ENCODE data around the gene ANKS1A.
"Not testable (repeated sequence)": the region's sequence is repeated elsewhere in the genome, so short reads cannot be mapped to it uniquely, and the experiment has no call there.

The ANKS1A gene

DNA sequence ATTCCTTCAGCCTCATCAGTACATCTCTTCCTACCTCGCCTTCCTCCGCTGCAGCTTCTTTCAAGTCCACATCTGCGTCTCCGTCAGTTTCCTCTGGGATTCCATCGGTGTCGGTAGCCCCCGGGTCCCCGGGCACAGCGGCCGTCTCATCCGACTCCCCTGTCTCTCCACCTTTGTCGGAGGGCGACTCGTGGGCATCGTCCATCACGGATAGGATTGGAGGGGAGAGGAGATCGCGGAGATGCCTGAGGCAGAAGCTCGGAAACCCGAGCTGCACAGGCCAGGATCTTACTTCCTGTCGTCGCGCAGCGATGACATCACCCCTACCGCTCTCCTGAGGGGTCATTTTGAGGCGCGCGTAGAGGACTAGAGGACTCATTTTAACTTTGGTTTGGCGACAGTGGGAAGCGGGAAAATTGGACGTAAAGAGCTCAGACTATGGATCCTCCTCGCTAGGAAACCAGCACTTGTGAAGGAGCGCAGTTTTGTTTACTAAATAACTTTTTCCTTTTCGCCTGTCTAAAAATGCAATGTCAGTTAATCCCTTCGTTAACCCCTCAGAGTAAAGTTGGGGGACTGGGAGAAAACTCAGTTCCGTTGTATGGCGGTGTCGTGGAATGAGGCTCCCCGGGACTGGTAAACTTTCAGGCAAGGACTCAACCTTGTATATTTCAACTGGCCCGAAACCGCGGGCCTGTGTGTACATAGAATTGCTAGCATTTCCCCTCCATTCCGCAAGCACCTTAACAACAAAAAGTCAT is 1.1 kb upstream of the ANKS1A start, which contains the start of gene TAF11:
Gene TAF11 (minus strand): TSS at position 290 of the 761 bp plus-strand sequence. CDS start 85 bp downstream, at position 205.
- peak; percentile 90 to 92 for DNase-seq

DNA sequence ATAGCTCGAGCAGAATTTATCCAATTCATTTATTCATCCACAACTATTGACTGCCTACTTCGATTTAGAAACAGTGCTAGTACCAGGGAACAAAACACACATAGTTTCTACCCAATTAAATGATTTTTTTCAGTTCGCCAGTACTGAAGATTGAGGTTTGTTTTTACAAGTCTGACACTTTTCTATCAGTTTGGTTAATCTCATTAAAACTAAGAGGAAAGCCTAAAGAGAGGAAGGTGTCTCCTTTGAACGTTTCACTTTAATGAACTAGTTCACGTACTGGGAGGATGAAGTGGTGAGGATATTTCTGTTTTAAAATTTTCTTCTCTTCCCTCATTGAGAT is 570 bp upstream of the ANKS1A start:
- DNase-seq, result no peak

DNA sequence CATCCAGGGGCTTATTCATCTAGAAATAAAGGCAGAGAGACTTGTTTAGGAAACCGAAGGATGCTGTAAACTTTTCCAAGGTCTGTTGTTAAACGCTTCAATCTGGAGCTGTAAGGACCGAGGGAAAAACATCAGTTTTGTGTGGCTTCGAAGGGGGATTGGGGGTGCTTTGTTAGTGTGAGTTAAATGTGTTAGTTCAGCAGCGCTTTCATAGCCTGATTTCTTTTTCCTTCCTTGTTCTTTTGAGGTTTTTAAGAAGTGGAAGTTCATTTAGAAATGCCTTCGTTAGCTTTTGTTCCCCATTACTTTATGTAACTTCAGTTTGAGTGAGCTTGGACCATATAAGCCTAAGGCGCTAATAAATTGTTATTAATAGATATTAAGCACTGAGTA is 1.5 kb downstream of the ANKS1A start:
- DNase-seq, result no peak

DNA sequence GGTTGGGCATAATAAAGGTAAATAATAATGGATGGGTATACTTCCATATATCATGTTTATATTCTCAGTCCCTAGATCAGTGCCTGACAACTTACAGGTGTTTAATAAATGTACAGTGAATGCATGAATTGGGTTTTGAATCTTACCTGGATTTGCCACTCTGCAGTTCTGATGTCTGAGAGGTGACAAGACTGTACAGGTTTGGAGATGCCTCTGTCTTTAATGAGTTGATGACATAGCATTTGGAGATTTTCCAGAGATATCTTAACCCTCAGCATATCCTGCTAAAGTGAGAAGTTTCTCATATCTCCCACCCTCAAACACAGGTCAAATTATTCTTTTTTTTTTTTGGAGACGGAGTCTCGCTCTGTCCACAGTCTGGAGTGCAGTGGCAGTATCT is 2.2 kb downstream of the ANKS1A start:
- no peak for DNase-seq

DNA sequence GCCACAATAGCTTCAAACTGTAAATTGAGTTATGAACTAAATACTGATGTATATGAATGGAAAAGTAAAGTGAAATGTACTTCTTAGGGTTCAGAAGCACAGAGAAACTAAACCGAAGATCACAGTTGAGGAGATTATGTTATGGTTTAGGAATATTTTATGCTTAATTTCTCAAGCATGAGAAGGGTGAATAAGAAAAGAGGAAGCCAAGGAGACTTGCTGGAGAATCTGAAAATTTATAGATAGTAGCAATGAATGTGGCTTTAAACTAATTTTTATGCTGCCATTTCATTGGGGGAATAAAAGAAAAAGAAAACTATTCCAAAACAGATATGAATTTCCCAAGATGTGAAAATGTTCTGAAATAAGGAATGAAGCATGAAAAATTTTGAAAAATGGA is 5.6 kb downstream of the ANKS1A start:
- DNase-seq, result no peak

DNA sequence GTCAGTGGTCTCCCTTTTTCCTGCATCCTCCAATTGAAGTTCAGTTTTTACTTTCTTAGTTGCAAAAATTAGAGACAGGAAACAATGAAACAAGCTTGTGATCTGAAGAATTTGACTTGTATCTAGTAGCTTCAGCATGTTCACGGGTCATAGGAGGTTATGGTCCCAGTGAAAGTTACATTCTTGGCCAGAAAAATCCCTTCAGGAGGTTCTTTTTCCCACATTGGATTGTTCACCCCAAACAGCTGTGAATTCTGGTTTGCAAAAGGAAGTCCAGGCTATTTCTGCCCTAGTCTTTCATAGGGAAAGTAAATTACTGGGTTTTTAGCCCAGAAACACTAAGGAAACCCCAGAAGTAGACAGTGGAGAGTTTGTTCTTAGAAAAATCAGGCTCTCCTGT is 8.1 kb downstream of the ANKS1A start:
- DNase-seq, result no peak

DNA sequence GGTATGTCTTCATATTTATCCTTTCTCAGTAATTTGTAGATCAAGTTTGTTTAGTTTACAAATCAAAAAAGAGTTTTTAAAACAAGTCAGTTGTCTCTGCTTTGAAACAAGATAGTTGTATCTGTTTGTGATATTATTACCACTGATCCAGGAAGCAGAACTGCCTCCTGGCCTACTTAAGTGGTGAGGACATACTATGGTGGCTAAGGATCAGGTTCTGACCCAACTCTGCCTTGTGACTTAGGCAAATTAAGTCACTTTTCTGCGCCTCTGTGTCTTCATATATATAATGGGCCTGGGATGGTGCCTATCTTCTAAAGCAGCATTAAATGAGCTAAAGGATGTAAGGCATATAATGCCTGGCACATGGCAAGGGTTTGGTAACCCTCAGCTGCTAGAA is 8.7 kb downstream of the ANKS1A start:
- no peak for DNase-seq

DNA sequence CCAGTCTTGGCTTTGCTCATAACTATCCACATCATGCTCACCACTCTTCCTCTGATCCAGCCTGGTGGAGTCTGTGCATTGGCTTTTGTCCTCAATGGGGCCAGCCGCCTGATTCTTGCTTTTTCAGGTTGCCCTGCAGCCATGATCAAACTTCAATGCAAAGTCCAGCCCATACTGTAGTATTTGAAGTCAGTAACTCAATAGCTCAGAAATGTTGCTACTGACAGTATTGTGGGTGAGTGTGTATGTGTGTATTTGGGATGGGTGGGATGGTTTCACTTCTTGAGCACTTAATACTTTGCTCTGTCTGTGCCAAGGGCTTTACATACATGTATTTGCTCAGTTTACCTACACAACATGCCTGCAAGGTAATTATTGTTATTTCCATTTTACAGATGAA is 10.7 kb downstream of the ANKS1A start:
- not testable (repeated sequence) for DNase-seq

DNA sequence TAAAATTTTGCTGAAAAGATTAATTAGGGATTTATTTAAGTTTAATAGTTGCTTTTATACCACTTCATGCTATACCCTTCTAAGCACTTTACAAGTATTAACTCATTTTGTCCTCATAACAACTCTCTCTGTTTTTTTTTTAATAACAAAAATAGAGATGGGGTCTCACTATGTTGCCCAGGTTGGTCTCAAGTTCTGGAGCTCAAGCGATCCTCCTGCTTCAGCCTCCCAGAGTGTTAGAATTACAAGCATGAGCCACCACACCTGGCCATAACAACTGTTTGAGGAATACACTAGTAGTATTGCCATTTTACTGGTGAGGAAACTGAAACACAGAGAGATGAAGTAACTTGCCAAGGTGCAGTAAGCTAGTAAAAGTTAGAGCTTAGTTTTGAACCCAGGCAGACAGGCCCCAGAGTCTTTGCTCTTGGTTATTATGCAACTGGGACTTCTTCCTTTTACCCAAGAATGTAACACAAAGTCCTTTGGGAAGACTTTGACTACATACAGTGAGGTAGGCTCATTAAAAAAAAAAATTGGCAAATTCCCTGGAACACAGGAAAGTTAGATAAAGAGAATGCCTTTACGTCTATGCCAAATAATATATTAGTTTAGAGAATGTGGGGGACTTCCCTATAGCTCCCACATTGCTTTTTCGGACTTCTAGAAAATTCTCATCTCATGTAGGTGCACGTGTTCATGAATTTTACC is 11.4 kb downstream of the ANKS1A start:
- DNase-seq, result no peak

DNA sequence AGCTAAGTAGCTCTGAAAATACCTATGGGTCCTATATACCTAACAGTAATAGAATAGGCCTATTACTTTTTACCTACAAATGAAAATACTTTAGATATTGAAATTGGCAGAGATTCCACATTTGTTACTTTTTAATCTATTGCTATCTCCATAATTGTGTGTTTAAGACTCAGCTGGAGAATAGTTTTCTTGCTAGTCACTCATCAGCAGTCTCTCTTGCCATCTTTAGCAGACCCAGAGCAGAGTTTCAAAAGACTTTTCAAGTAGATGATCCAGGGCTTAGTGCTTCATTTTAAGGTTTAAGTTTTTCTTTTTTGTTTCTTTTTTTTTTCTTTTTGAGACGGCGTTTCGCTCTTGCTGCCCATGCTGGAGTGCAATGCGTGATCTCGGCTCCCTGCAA is 12.9 kb downstream of the ANKS1A start:
- no peak for DNase-seq

DNA sequence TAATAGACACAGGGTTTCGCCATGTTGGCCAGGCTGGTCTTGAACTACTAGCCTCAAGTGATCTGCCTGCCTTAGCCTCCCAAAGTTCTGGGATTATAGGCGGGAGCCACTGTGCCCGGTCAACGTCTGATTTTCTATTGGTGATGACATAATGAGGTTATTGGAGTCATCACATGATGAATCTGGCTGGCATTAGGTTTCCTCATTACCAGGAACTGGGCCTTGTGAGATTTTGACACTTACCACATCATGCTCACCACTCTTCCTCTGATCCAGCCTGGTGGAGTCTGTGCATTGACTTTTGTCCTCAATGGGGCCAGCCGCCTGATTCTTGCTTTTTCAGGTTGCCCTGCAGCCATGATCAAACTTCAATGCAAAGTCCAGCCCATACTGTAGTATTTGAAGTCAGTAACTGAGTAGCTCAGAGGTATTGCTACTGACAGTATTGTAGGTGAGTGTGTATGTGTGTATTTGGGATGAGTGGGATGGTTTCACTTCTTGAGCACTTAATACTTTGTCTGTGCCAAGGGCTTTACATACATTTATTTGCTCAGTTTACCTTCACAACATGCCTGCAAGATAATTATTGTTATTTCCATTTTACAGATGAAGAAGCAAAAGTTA is 16.0 kb downstream of the ANKS1A start:
- no peak for DNase-seq

DNA sequence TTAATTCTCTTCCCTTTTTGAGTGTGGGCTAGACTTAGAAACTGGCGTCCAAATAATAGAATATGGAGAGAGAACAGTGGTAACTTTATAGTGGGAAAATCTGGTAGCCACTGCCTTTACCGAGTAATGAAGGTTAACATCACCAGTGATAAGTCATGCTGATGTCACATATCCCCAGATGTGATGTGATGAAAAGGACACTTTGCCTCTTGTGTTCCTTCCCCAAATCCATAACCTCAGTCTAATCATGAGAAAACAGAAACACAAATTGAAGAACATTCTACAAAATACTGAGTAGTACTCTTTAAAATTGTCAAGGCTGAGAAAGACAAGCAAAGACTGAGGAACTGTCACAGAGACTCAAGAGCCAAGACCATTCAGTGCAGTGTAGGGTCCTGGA is 17.8 kb downstream of the ANKS1A start:
- no peak for DNase-seq

DNA sequence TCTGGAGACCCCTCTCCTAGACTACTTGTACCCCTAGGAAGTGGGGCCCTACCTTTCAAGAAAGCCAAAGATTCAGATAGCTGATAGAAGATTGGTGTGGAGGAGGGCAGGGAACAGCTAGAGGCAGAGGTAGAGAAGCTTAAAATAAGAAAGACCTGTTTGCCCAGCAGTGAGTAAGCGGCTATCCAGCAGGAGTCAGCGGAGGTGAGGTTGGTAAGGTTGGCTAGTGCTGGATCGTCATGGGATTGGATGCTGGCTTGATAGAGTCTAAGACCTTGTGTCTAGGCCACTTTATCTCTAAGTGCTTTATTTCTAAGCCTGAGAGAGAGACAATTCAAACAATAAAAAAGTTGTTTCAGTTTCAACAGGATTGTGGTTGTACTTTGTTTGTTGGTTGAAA is 19.1 kb downstream of the ANKS1A start:
- DNase-seq, result no peak

DNA sequence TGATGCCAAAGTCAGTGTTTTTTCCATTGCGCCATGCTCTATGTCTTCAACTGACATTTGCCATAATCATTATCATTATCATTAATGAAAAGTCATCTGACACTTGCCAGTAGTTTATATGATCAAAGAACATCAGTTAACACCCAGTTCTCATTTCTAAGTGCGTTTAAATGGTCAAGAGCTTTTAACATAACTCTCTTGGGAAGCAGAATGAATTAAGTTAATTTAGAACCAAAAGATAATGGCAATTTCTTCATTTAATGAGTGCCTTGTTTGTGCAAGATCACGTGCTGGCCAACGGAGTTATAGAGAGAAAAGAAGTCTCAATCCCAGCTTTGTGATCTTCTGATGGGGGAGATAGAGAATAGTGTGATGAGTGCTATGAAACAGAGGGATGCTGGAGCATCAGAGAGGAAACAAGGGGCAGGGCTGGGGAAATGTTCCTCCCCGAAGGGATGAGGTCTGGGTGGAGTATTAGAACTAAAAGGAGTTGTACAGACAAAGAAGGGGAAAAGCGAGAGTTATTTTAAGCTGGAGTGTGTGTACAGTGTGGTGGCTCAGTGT is 20.3 kb downstream of the ANKS1A start:
- DNase-seq, result no peak

DNA sequence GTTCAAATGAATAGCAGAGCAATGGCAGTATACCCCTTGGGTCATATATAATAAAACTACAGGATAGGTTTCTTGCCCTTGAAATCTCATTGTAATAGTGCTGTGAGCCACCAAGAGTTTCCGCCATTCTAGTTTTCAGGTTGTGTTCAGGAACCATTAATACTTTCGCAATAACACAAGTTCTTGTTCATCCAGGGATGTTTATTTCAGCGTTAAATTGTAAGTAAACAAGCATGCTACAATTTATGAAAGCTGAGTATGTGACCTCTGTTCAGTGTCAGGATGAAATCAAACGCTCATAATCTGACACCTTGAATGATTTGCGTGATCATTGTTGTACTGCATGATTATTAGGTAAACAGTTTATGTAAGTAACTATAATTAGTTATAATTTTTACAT is 22.8 kb downstream of the ANKS1A start:
- no peak for DNase-seq

DNA sequence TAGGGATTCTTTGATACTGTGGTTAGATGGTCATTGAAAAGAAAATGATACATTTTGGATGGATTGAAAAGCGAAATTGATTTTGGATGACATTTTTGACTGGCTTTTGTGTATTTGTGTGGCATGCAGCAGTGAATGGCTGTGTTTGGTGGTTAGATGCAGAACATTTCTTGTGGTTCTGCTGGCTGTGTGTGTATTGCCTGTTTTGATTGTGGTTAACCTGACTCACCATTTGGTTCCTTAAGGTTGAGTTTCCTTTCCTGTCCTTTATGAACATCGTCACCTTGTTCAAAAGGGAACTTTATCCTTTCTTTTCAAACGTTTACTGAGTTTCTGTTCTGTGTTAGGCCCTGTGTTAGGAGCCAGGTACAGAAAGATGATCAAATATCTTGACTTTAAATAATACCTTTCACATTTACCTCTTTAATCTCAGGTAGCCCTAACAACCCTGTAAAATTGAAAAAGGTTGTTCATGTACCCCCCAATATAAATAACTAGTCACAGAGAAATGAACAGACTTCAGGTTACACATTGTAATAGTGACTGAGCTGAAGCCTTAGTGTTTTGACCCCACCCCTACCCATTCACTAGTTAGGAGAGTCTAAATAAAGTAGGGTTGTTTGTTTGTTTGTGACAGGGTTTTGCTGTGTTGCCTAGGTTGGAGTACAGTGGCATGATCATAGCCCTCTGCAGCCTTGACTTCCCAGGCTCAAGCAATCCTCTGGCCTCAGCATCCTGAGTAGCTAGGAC is 23.8 kb downstream of the ANKS1A start:
- DNase-seq, result peak; percentile 25 to 48

DNA sequence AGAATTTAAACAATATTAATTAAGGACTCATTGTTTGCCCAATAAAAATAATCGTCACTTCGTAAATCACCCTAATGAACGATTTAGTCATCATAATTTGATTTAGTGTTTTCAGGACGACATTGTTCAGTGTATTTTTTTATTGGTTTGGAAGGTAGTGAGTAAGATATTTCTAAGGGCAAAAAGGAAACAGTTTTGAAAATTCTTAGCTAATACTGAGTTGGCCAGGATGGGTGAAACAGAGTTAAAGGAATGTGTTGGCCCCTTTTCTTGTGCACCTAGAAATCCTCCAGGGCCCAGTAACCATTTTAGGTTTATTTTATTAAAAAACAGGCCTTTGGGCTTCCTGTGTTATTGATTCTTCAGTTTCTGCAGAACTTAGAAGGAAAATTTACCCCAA is 25.3 kb downstream of the ANKS1A start:
- no peak for DNase-seq

DNA sequence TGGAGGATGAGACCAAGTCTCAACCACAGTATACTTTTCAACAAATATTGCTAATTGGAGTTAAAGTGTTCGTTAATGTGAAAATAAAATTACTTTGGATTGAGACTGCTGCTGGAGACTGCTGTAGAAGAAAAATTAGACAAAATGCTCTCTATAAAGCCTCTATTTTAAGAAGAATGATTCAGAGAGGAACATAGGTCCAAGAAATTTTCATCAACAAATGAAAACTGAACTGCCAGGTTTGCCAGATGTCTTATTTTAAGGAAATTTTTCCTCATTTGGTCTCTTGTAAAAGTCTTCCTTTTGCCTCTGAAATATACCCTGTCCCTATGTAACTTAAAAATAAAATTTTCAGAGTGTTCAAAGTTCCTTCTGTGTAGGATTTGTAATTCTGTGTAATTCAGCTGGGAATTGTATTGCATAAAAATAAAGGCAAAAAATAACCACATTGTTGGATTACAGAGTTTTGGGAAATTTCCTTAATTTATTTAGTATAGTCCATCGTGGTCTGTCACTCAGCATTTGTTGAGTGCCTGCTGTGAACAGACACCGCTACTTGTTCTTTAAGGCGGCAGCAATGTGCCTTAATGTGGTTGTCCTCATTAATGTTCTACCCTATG is 27.4 kb downstream of the ANKS1A start:
- DNase-seq, result no peak

DNA sequence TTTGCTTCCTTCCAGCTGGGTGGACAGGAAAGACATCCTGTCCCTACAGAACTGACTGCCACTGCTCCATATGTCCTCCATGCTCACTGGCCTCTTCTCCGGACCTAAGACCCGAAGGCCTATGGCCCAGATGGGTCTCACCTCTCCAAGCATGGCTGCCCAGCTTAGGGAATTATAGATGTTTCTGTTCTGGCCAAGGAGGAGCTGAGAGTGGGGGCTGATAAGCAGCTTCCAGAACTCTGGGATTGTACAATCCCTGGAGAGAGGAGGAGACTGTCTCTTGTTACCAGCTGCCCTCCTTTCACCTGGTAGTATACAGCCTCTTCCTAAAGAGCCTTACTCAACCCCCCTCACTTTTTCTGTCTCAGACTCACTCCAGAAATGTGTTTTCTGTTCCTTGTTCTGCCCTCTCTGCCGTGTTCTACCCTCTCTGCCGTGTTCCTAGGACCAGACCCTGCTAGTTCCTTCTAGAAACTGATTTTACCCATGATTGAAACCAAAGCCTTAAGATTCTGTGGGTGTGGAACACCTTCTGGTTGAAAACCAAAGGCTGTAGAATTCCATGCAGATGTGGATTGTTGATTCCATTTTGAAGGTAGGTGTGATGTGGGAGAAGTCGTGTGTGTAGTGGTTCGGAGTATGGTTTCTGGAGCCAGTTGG is 28.7 kb downstream of the ANKS1A start:
- no peak for DNase-seq

DNA sequence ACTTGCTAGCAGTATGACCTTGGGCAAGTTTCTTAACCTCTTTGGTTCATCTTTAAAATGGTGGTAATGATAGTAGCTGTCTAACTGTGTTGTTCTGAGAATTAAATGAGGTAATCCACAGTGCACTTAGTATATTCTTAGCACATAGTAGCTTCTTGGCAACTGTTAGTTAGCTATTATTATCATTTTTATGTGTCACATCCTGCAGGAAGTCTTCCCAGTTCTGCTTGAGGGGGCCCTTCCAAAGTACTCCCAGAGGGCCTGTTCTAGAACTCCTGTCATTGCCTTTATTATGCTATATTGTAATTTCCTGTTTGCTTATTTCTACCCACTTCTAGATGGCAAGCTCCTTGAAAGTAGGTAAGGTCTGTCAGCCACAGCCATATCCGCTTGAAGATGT is 30.6 kb downstream of the ANKS1A start:
- no peak for DNase-seq

DNA sequence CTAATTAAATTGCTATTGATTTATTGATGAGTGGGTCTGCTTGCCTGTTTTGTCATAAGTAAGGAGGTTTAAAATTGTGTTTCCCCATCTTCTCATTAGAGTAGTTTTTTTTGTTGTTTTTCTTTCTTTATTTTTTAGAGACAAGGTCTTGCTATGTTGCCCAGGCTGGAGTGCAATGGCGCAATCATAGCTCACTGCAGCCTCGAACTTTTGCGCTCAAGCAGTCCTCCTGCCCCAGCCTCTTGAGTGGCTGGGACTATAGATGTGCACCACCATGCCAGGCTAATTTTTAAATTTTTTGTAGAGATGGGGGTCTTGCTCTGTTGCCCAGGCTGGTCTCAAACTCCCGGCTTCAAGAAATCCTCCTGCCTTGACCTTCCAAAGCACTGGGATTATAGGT is 31.0 kb downstream of the ANKS1A start:
- DNase-seq, result no peak

DNA sequence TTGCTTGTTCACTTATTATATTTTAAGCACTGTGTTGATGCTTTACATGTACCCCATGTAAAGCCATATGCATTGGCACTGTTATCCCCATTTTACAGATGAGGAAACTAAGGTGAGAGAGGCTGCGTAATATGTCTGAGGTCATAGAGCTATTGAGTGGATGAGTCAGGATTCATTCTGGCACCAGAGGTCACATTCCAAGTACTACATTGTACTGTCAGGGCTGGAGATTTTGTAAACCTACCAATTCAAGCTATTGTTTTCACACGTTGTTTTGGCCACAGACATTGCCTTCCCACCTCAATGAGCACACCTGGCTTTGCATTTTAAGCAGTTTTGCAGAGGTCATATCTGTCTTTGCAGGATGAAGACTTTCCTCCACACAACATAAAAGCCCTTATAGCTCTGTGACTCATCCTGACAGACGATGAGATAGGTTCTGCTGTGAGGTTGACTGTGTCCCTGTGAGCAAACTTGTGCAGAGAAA is 33.2 kb downstream of the ANKS1A start:
- no peak for DNase-seq
